NCI-H82 treated with DMSO at 0.1 percent for 48 hours (cell line): ENCODE measurements around the gene THOP1.

Source experiments
- DNase-seq: peaks from one replicate; lab custom pipeline; 2025; ENCODE audit not compliant: unreplicated experiment; lab: John Stamatoyannopoulos, UW

The THOP1 gene

GRCh38 chr19:2802826-2803225, 17.5 kb downstream of the THOP1 start:
- DNase-seq = no peak

GRCh38 chr19:2803486-2804155, 18.3 kb downstream of the THOP1 start:
- DNase-seq = no peak

- no peak for DNase-seq
Observed at GRCh38 chr19:2804156-2805004, 19.1 kb downstream of the THOP1 start.

- no peak for DNase-seq
Observed at GRCh38 chr19:2805261-2805900, 20.1 kb downstream of the THOP1 start.

GRCh38 chr19:2805991-2806649, 20.8 kb downstream of the THOP1 start:
- DNase-seq = no peak

DNA sequence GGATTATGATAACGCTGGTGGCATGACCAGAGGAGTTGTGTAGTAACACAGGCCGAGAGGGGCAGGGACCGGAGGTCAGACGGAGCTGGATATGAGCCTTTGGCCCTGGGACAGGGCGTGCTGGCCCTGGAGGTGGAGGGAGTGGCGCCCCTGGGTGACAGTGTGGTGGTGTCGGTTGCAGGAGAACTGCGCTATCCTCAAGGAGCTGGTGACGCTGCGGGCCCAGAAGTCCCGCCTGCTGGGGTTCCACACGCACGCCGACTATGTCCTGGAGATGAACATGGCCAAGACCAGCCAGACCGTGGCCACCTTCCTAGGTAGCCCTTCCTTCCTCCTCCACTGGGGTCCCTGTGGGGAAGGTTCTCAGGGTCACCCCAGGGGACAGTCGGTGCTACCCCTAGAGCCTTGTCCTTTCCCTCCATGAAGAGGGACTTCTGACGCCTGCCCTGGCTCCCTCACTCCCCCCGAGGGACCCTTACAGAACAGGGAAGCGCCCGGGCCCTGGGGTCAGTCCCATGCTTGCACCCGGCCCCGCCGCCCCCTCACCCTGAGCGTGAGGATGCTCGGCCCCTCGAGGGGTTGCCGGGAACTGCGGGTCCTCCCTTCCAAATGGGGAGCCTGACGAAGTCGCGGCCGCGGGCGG, 21.6 kb downstream of the THOP1 start:
- no peak for DNase-seq

GRCh38 chr19:2807379-2808128, 22.3 kb downstream of the THOP1 start:
- DNase-seq = no peak

- DNase-seq = no peak
Observed at GRCh38 chr19:2808129-2808941, 23.0 kb downstream of the THOP1 start.

DNA sequence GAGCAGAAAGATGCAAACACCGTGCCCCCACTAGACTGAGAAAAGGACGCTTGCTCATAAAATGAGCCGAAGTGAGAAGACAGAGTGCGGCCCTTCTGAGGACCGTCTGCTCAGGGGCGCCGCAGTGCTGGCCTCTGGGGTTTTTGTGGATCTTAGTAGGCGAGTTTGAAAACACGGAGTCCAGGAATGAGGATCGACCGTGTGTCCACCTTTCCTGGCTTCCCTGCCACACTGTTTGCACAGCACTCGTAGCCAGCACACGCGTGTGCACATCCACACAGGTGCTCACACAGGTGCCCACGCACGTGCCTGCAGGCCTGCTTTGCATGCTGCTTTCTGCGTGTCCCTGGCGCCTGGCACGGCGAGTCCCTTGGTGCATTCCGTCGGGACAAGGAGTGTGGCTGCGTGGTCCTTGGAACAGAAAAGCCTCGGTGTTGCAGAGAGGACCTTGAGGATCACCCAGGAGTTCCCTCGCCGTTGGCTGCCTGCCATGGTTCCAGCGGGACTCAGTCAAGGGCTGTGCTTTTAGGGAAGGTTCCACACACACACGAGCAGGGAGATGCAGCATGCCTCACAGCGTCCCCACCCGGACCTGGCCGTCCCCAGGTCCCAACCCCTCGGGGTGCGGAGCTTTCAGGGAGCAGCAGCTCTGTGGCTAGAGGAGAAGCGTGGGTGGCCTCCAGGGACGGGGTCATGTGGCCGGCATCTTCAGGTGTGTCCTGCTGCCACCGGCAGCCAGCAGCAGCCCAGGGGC, 24.3 kb downstream of the THOP1 start:
- no peak for DNase-seq

DNA sequence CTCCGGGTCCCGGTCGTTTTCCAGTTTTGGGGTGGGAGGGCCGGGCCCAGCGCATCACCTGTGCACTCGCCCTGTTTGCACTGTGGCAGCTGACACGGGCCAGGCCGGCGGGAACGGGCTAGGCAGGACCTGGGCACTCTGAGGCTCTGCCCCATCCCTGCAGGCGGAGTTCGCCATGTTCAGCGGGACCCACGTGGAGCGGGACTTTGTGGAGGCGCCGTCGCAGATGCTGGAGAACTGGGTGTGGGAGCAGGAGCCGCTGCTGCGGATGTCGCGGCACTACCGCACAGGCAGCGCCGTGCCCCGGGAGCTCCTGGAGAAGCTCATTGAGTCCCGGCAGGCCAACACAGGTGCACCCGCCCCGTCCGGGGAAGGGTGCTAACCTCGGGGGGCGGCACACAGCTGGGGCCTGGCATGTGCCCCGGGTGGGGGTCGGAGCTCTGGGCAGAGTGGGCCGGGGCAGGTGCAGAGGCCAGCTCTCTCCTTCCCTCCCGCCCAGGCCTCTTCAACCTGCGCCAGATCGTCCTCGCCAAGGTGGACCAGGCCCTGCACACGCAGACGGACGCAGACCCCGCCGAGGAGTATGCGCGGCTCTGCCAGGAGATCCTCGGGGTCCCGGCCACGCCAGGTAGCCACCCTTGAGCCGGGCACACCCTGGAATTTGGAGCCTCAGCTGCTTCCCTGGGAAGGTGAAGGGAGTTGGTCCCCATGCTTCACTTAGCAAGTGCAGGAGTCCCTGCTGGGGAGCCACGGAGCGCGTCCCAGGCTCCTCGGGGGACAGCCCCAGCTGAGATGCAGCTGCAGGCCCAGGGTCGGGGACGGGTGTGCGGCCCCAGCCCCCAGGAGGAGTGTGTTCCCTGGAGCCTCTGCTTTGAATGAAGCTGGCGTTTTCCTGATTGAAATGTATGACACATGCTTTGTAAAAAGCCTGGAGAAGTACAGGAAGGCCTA, 25.1 kb downstream of the THOP1 start:
- DNase-seq = no peak

- no peak for DNase-seq
Observed at GRCh38 chr19:2811221-2811722, 26.0 kb downstream of the THOP1 start.

GRCh38 chr19:2811735-2812413, 26.6 kb downstream of the THOP1 start:
- no peak for DNase-seq

GRCh38 chr19:2812414-2813234, 27.3 kb downstream of the THOP1 start:
- DNase-seq = no peak

- no peak for DNase-seq
Observed at GRCh38 chr19:2813235-2814160, 28.2 kb downstream of the THOP1 start.

GRCh38 chr19:2814426-2814825, 29.1 kb downstream of the THOP1 start:
- DNase-seq = no peak
